HS-27A (cell line): ENCODE data around the gene SNX8.
"Not testable (repeated sequence)": the region's sequence is repeated elsewhere in the genome, so short reads cannot be mapped to it uniquely, and the experiment has no call there.

ENCODE experiments used
- DNase-seq: peaks from one replicate; pipeline ENCODE4 v3.0.0-alpha.2; 2012; ENCODE audit warnings: low read depth, missing footprints

The SNX8 gene

DNA sequence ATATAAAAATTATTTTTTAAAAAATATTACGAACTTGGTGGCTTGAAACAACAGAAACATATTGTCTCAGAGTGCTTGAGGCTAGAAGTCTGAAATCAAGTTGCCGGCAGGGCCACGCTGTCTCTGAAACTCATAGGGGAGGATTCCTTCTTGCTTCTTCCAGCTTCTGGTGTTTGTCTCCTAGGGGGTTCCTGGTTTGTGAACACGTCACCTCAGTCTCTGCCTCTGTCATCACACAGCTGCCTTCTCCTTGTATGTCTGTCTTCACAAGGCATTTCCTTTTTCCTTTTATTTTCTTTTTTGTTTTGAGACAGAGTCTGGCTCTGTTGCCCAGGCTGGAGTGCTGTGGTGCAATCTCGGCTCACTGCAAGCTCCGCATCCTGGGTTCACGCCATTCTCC, 12.7 kb upstream of the SNX8 start:
- DNase-seq = no peak

DNA sequence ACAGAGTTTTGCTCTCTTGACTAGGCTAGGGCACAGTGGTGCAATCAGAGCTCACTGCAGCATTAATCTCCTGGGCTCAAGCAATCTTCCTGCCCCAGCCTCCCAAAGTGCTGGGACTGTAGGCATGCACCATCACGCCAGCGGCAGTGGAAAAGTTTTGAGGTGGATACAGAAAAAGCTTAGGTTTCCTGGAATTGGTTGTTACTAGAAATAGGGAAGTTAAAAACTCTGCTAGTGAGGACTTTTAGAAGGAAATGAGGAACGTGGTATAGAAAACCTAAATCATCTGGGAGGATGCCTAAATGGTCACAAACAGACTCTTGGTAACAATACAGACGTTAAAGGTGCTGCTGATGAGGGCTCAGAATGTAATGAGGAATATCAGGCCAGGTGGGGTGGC, 10.9 kb upstream of the SNX8 start:
- DNase-seq = no peak

GRCh38 chr7:2321020-2321419, 6.8 kb upstream of the SNX8 start:
- no peak for DNase-seq

DNA sequence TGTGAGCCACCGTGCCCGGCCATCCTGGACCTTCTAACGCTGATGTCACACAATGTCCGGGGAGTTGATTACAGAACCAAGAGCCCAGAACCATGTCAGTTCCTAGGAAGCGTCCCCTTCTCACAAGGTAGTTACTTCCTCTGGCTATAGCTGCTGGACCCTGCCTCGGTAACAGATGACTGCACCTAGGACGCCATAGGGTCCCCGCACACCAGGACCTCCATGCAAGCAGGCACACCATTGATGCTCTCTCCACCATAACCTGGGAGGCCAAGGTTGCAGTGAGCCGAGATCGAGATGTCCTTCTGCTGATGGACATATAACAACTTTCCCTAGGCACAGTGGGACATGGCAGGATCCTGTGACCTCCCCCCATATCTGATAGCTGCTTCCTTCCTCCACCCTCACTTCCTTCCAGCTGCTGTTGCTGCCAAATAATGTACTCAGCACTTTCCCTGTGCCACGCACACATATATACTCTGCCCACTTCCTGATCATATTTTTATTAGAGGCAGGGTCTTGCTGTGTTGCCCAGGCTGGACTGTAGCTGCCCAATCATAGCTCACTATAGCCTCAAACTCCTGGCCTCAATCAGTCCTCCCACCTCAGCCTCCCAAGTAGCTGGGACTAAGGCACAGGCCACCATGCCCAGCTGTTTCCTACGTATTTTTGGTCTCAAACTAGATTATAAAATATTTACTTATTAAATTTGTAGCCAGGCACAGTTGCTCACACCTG, 3.5 kb upstream of the SNX8 start:
- DNase-seq = no peak

GRCh38 chr7:2316578-2316977, 2.3 kb upstream of the SNX8 start:
- no peak for DNase-seq

GRCh38 chr7:2315787-2316186, 1.5 kb upstream of the SNX8 start:
- DNase-seq = no peak

DNA sequence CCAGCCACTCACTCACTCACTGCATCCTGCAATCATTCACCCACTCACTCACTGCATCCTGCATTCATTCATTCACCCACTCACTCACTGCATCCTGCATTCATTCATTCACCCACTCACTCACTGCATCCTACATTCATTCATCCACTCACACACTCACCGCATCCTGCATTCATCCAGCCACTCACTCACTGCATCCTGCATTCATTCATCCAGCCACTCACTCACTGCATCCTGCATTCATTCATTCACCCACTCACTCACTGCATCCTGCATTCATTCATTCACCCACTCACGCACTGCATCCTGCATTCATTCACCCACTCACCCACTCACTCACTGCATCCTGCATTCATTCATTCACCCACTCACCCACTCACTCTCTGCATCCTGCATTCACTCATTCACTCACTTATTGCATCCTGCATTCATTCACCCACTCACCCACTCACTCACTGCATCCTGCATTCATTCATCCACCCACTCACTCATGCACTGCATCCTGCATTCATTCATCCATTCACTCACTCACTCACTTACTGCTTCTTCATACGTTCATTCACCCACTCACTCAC, 802 bp upstream of the SNX8 start:
- DNase-seq = not testable (repeated sequence)

DNA sequence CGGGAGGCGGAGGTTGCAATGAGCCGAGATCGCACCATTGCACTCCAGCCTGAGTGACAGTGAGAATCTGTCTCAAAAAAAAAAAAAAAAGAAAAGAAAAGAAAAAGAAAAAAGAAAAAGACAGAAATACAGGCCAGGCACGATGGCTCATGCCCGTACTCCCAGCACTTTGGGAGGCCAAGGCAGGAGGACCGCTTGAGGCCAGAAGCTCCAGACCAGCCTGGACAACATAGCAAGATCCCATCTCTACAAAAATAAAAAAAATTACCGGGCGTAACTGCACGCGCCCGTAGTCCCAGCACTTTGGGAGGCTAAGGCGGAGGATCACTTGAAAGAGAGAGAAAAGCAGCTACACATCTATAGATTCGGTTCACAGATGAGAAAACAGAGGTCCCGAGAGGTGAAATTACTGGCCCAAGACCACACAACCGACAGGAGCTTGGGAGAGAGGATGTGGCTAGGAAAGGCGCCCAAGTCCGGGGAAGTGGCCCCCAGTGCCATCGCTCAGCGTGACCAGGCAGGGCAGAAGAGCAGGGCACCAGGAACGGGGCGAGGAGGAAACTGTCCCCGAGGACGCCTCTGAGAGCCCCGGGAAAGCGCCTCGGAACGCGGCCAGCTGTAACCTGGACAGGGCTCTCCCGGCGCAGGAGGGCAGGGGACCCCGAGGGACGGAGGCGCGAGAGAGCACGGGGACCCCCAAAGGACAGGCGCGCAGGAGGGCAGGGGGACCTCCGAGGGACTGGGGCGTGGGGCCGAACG, 612 bp downstream of the SNX8 start:
- DNase-seq = no peak

GRCh38 chr7:2312267-2312929, 1.8 kb downstream of the SNX8 start:
- DNase-seq = no peak

DNA sequence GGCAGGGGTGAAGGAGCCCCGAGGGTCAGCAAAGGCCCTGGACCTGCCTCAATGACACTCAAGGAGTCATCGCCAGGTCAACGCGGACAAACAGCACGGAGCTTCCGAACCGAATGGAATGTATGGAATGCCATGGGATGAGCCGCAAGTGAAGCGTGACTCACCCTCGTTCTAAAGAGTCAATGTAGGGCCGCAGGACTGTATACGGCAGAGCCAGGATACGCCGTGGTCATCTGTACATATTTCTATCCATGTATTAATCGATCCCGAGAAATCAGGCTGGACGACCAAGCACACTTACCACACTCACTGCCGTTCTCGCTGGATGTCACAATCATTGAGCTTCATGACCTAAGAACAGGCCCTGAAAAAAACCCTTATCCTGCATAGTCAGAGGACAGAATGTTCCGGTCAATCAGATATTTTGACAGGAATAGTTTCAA, 4.3 kb downstream of the SNX8 start:
- DNase-seq = no peak

GRCh38 chr7:2307690-2308107, 6.5 kb downstream of the SNX8 start:
- no peak for DNase-seq

- no peak for DNase-seq
Observed at GRCh38 chr7:2306688-2307087, 7.6 kb downstream of the SNX8 start.

- DNase-seq = not testable (repeated sequence)
Observed at GRCh38 chr7:2305258-2305657, 9.0 kb downstream of the SNX8 start.

DNA sequence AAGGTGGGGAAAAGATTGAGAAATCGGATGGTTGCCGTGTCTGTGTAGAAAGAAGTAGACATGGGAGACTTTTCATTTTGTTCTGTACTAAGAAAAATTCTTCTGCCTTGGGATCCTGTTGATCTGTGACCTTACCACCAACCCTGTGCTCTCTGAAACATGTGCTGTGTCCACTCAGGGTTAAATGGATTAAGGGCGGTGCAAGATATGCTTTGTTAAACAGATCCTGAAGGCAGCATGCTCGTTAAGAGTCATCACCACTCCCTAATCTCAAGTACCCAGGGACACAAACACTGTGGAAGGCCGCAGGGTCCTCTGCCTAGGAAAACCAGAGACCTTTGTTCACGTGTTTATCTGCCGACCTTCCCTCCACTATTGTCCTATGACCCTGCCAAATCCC, 10.7 kb downstream of the SNX8 start:
- not testable (repeated sequence) for DNase-seq

DNA sequence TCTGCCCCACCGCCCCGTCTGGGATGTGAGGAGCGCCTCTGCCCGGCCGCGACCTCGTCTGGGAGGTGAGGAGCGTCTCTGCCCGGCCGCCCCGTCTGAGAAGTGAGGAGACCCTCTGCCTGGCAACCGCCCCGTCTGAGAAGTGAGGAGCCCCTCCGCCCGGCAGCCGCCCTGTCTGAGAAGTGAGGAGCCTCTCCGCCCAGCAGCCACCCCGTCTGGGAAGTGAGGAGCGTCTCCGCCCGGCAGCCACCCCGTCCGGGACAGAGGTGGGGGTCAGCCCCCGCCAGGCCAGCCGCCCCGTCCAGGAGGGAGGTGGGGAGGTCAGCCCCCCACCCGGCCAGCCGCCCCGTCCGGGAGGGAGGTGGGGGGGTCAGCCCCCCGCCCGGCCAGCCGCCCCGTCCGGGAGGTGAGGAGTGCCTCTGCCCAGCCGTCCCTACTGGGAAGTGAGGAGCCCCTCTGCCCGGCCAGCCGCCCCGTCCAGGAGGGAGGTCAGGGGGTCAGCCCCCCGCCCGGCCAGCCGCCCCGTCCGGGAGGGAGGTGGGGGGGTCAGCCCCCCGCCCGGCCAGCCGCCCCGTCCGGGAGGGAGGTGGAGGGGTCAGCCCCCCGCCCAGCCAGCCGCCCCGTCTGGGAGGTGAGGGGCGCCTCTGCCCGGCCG, 11.4 kb downstream of the SNX8 start:
- not testable (repeated sequence) for DNase-seq

- DNase-seq = no peak
Observed at GRCh38 chr7:2301511-2301863, 12.8 kb downstream of the SNX8 start.

- DNase-seq = no peak
Observed at GRCh38 chr7:2299870-2300512, 14.2 kb downstream of the SNX8 start.

GRCh38 chr7:2299131-2299829, 15.0 kb downstream of the SNX8 start:
- no peak for DNase-seq

GRCh38 chr7:2296832-2297231, 17.4 kb downstream of the SNX8 start:
- no peak for DNase-seq

- no peak for DNase-seq
Observed at GRCh38 chr7:2295936-2296620, 18.2 kb downstream of the SNX8 start.
